PC-3 (cell line): ENCODE measurements around the gene CMTM4. TPM values are rescaled to one million over a fixed set of nuclear protein-coding genes. Genes with fewer than 3 reads are reported as not detected.

Source experiments
- ATAC-seq: fragments of 200-7000 bp; cut with Tn5 transposase; 2 replicates; pipeline ENCODE4 v1.9.1; 2020; ENCODE audit warnings: mild to moderate bottlenecking, moderate library complexity
- BruUV-seq: library from RNA; stranded (reverse); fragments of 400-500 nt; replicated peaks from 2 replicates; lab custom pipeline; 2021; lab: Mats Ljungman, UMichigan
- CTCF ChIA-PET: fragments of 300-600 bp; sonication (Branson Sonifier 250); formaldehyde crosslinking; loops from one replicate; lab custom pipeline; 2022; ENCODE audit warnings: antibody characterized with exemption; lab: Charles Lee
- POLR2A ChIA-PET: fragments of 300-600 bp; sonication (Branson Sonifier 250); formaldehyde crosslinking; loops from one replicate; lab custom pipeline; 2022; ENCODE audit warnings: antibody characterized with exemption; ENCODE audit not compliant: unreplicated experiment; lab: Charles Lee
- DNase-seq: peaks from one replicate; pipeline ENCODE4 v3.0.0-alpha.2; 2015
- H2AFZ ChIP-seq: fragments of 300-600 bp; sonication (generic); 2 replicates; pipeline ENCODE4 v1.6.0; 2016; ENCODE audit warnings: antibody characterized with exemption, low read length
- H3F3A ChIP-seq: fragments of 300-600 bp; sonication (generic); one replicate; pipeline ENCODE4 v1.6.0; 2017; ENCODE audit warnings: antibody characterized with exemption, low read length, control low read depth, mild to moderate bottlenecking; ENCODE audit not compliant: unreplicated experiment
- H3K27ac ChIP-seq: fragments of 300-600 bp; sonication (generic); 2 replicates; pipeline ENCODE4 v1.5.1; 2016; ENCODE audit warnings: mild to moderate bottlenecking, low read length
- H3K27me3 ChIP-seq: fragments of 300-600 bp; sonication (generic); 2 replicates; pipeline ENCODE4 v1.6.1; 2016; ENCODE audit warnings: low read length, mixed read lengths
- H3K36me3 ChIP-seq: fragments of 300-600 bp; sonication (generic); 2 replicates; pipeline ENCODE4 v1.6.1; 2016; ENCODE audit warnings: low read depth, mixed run types, low read length, mixed read lengths
- H3K4me1 ChIP-seq: fragments of 300-600 bp; sonication (generic); 2 replicates; pipeline ENCODE4 v1.5.1; 2016; ENCODE audit warnings: low read length; ENCODE audit not compliant: insufficient read depth
- H3K4me2 ChIP-seq: fragments of 300-600 bp; sonication (generic); 2 replicates; pipeline ENCODE4 v1.6.0; 2016; ENCODE audit warnings: low read length
- H3K4me3 ChIP-seq: fragments of 300-600 bp; sonication (generic); 2 replicates; pipeline ENCODE4 v1.5.1; 2016; ENCODE audit warnings: mild to moderate bottlenecking, low read length, mixed read lengths
- H3K79me2 ChIP-seq: fragments of 300-600 bp; sonication (generic); 2 replicates; pipeline ENCODE4 v1.6.1; 2017; ENCODE audit warnings: low read length, mixed read lengths
- H3K9ac ChIP-seq: fragments of 300-600 bp; sonication (generic); 2 replicates; pipeline ENCODE4 v1.6.0; 2016; ENCODE audit warnings: mild to moderate bottlenecking, low read length
- H3K9me2 ChIP-seq: fragments of 300-600 bp; sonication (generic); replicated peaks from 2 replicates; pipeline ENCODE4 v1.6.1; 2016; ENCODE audit warnings: mixed run types, low read length, mixed read lengths
- H3K9me3 ChIP-seq: fragments of 300-600 bp; sonication (generic); 2 replicates; pipeline ENCODE4 v1.6.1; 2016; ENCODE audit warnings: low read length, mixed read lengths
- H4K20me1 ChIP-seq: fragments of 300-600 bp; sonication (generic); 2 replicates; pipeline ENCODE4 v1.6.1; 2016; ENCODE audit warnings: low read length, mixed read lengths
- CTCF ChIP-seq: fragments of 300-600 bp; sonication (generic); conservative IDR thresholded peaks from 2 replicates; pipeline ENCODE4 v1.5.1; 2017; ENCODE audit warnings: antibody characterized with exemption, low read depth, mild to moderate bottlenecking, low read length
- EZH2 ChIP-seq: fragments of 300-600 bp; sonication (generic); IDR thresholded peaks from one replicate; pipeline ENCODE4 v1.6.1; 2017; ENCODE audit warnings: antibody characterized with exemption, mild to moderate bottlenecking, low read length; ENCODE audit not compliant: unreplicated experiment
- EZH2phosphoT487 ChIP-seq: fragments of 300-600 bp; sonication (generic); IDR thresholded peaks from 2 replicates; pipeline ENCODE4 v1.6.1; 2018; ENCODE audit warnings: mild to moderate bottlenecking, antibody characterized with exemption, low read length, borderline replicate concordance
- intact Hi-C: fragments of 100-400 bp; cut with micrococcal nuclease; formaldehyde crosslinking; loops from 2 replicates; pipeline ENCODE4 v1.9.0; 2023
- total RNA-seq: library from RNA; depleted of rRNA; stranded (reverse); fragments of >200 nt; gene quantifications from 2 replicates; pipeline ENCODE4 v1.2.3, GENCODE V29; 2014

Gene CMTM4
- total RNA-seq, 1 experiment from 2014 or later = 16.9 TPM

GRCh38 chr16:66677179-66677578 is 19.4 kb downstream of the CMTM4 start:
- Histone ChIP-seq H3K4me1 (peaks cover 8% of the 10 kb centered on the region), H3K36me3 (no peaks in the 10 kb centered on the region), H3K9me2 (no peaks in the 10 kb centered on the region), H3K9me3 (no peaks in the 10 kb centered on the region), H3K79me2 (0 out of 2 replicates have a peak, but pooled peaks cover 19% of the 10 kb centered on the region), H3K27ac (no peak overlapping the region), H2AFZ (no peak overlapping the region), H3K9ac (no peak overlapping the region), H3K4me3 (no peak overlapping the region), H4K20me1 (no peaks in the 10 kb centered on the region), H3F3A (no peaks in the 10 kb centered on the region), H3K4me2 (no peak overlapping the region), H3K27me3 (no peaks in the 10 kb centered on the region)
- no peak for TF ChIP-seq CTCF
- no peak for TF ChIP-seq EZH2phosphoT487
- TF ChIP-seq EZH2 = no peak
- no peak for DNase-seq
- ChIA-PET CTCF (no interaction called here), POLR2A (no interaction called here)
- intact Hi-C loops = no loop called here
- BruUV-seq = no TSS peak
- no peak for ATAC-seq

- Histone ChIP-seq H3K36me3 (no peaks in the 10 kb centered on the region), H3F3A (no peaks in the 10 kb centered on the region), H3K27ac (no peak overlapping the region), H3K9me2 (no peaks in the 10 kb centered on the region), H4K20me1 (no peaks in the 10 kb centered on the region), H3K4me2 (no peak overlapping the region), H3K27me3 (no peaks in the 10 kb centered on the region), H3K79me2 (0 out of 2 replicates have a peak, but pooled peaks cover 13% of the 10 kb centered on the region), H2AFZ (no peak overlapping the region), H3K9ac (no peak overlapping the region), H3K9me3 (no peaks in the 10 kb centered on the region), H3K4me1 (peaks cover 2% of the 10 kb centered on the region), H3K4me3 (no peak overlapping the region)
- TF ChIP-seq EZH2 = no peak
- no peak for TF ChIP-seq EZH2phosphoT487
- TF ChIP-seq CTCF = no peak
- ChIA-PET CTCF (no interaction called here), POLR2A (no interaction called here)
- ATAC-seq (no peak), DNase-seq (no peak)
- BruUV-seq = no TSS peak
- intact Hi-C loops = no loop called here
Measured at GRCh38 chr16:66676599-66676998, 19.9 kb downstream of the CMTM4 start.

GRCh38 chr16:66673691-66674090 is 22.9 kb downstream of the CMTM4 start:
- intact Hi-C loops = no loop called here
- Histone ChIP-seq H3K9me2 (no peaks in the 10 kb centered on the region), H3K9me3 (no peaks in the 10 kb centered on the region), H3K4me1 (no peaks in the 10 kb centered on the region), H3K4me2 (no peak overlapping the region), H3F3A (no peaks in the 10 kb centered on the region), H3K27ac (no peak overlapping the region), H3K27me3 (no peaks in the 10 kb centered on the region), H2AFZ (no peak overlapping the region), H4K20me1 (no peaks in the 10 kb centered on the region), H3K36me3 (no peaks in the 10 kb centered on the region), H3K79me2 (0 out of 2 replicates have a peak, but pooled peaks cover 10% of the 10 kb centered on the region), H3K9ac (no peak overlapping the region), H3K4me3 (no peak overlapping the region)
- DNase-seq (no peak), ATAC-seq (no peak)
- ChIA-PET CTCF (interaction anchor here (0.7 kb wide), 1 partner anchor 10 kb away, joined by 7 read pairs; no protein-coding TSS in a partner anchor), POLR2A (no interaction called here)
- TF ChIP-seq EZH2phosphoT487 = no peak
- no TSS peak for BruUV-seq
